SK-N-DZ (cell line): Measurements from ENCODE around the gene UNKL.

ENCODE experiments used
- DNase-seq: peaks from one replicate; pipeline ENCODE4 v3.0.0-alpha.2; 2015; ENCODE audit warnings: low spot score

UNKL gene

GRCh38 chr16:1325673-1326371, 88.7 kb downstream of the UNKL start:
- DNase-seq = no peak

GRCh38 chr16:1325261-1325660, 89.2 kb downstream of the UNKL start:
- DNase-seq = no peak

GRCh38 chr16:1324286-1324826, 90.1 kb downstream of the UNKL start:
- DNase-seq = no peak

GRCh38 chr16:1323296-1324239, 90.9 kb downstream of the UNKL start:
- DNase-seq = no peak

GRCh38 chr16:1322407-1322806, 92.1 kb downstream of the UNKL start:
- DNase-seq = no peak

- no peak for DNase-seq
These were observed 93.8 kb downstream of the UNKL start for GRCh38 chr16:1320658-1321240.

- no peak for DNase-seq
These were observed 94.4 kb downstream of the UNKL start for GRCh38 chr16:1320097-1320496.

- DNase-seq = no peak
These were observed 95.5 kb downstream of the UNKL start for GRCh38 chr16:1319041-1319440.

- DNase-seq = no peak
These were observed 96.3 kb downstream of the UNKL start for GRCh38 chr16:1318268-1318545.

GRCh38 chr16:1317479-1318267, 96.8 kb downstream of the UNKL start:
- no peak for DNase-seq

- DNase-seq = no peak
These were observed 98.5 kb downstream of the UNKL start for GRCh38 chr16:1316033-1316405.

- no peak for DNase-seq
These were observed 99.1 kb downstream of the UNKL start for GRCh38 chr16:1315081-1316032.

- no peak for DNase-seq
These were observed 100.0 kb downstream of the UNKL start for GRCh38 chr16:1314399-1315068.

GRCh38 chr16:1313721-1314369, 100.7 kb downstream of the UNKL start:
- no peak for DNase-seq
